H1 (cell line): ENCODE data around the gene GEMIN2. TPM values are rescaled to one million over a fixed set of nuclear protein-coding genes. Genes with fewer than 3 reads are reported as not detected.

Experiments
- CTCF ChIA-PET: fragments of 300-600 bp; sonication (Branson Sonifier 250); formaldehyde crosslinking; loops from one replicate; lab custom pipeline; 2021; ENCODE audit not compliant: partially characterized antibody; lab: Charles Lee
- POLR2A ChIA-PET: fragments of 300-600 bp; sonication (Branson Sonifier 250); formaldehyde crosslinking; loops from one replicate; lab custom pipeline; 2021; ENCODE audit warnings: inconsistent platforms; ENCODE audit not compliant: partially characterized antibody; lab: Charles Lee
- DNase-seq, 2 experiments: peaks; one replicate each; pipeline versions ENCODE4 v3.0.0 to v3.0.0-alpha.2; 2010 to 2022; ENCODE audit warnings: low spot score in 2 of 2, low read depth in 1 of 2, mixed read lengths in 1 of 2
- FAIRE-seq: peaks from 2 replicates; lab custom pipeline; 2011; peaks lifted over from hg19 to GRCh38; lab: Jason Lieb, UNC
- H2AFZ ChIP-seq: 2 replicates; pipeline ENCODE4 v1.8.1; 2012; ENCODE audit warnings: low read length, inconsistent platforms
- H2AK5ac ChIP-seq: 2 replicates; pipeline ENCODE4 v1.6.1; 2013; ENCODE audit warnings: low read depth, low read length
- H2BK120ac ChIP-seq: replicated peaks from 2 replicates; pipeline ENCODE3; 2013; ENCODE audit warnings: low read depth, low read length, inconsistent platforms
- H2BK12ac ChIP-seq: 2 replicates; pipeline ENCODE4 v1.6.1; 2013; ENCODE audit warnings: low read depth, low read length
- H2BK15ac ChIP-seq: 2 replicates; pipeline ENCODE4 v1.6.1; 2013; ENCODE audit warnings: low read length
- H2BK20ac ChIP-seq: 2 replicates; pipeline ENCODE4 v1.6.1; 2013; ENCODE audit warnings: low read length
- H2BK5ac ChIP-seq: 2 replicates; pipeline ENCODE4 v1.6.1; 2013; ENCODE audit warnings: low read depth, low read length
- H3K14ac ChIP-seq: 2 replicates; pipeline ENCODE4 v1.6.1; 2013; ENCODE audit warnings: inconsistent platforms; ENCODE audit not compliant: insufficient read length
- H3K18ac ChIP-seq: 2 replicates; pipeline ENCODE4 v1.6.1; 2013; ENCODE audit warnings: low read length; ENCODE audit errors: extremely low read depth
- H3K23ac ChIP-seq: 2 replicates; pipeline ENCODE4 v1.6.1; 2013; ENCODE audit warnings: inconsistent platforms; ENCODE audit not compliant: insufficient read length
- H3K23me2 ChIP-seq: 2 replicates; pipeline ENCODE4 v1.6.1; 2013; ENCODE audit warnings: low read depth, low read length
- H3K27ac ChIP-seq: 2 replicates; pipeline ENCODE4 v1.6.1; 2011; ENCODE audit warnings: low read depth, low read length, inconsistent platforms
- H3K27me3 ChIP-seq, 4 experiments: replicated peaks in 1 of 4; 1 replicate in 1 of 4; 2 replicates in 3 of 4; pipeline versions ENCODE4 v1.6.1 to v1.8.1; 2011 to 2013; ENCODE audit warnings: low read length in 3 of 4, mild to moderate bottlenecking in 3 of 4, inconsistent platforms in 2 of 4, mixed read lengths in 2 of 4, moderate library complexity in 1 of 4; ENCODE audit not compliant: control insufficient read depth in 3 of 4, insufficient read depth in 3 of 4; ENCODE audit errors: extremely low read depth in 1 of 4
- H3K36me3 ChIP-seq, 4 experiments: 2 replicates each; pipeline versions ENCODE4 v1.6.1 to v1.8.1; 2011 to 2013; ENCODE audit warnings: mild to moderate bottlenecking in 4 of 4, low read length in 3 of 4, moderate library complexity in 2 of 4, control low read depth in 1 of 4, inconsistent platforms in 1 of 4; ENCODE audit not compliant: insufficient read depth in 4 of 4, control insufficient read depth in 2 of 4
- H3K4ac ChIP-seq: replicated peaks from 2 replicates; pipeline ENCODE3; 2013; ENCODE audit warnings: low read length, low read depth, mixed read lengths, inconsistent platforms; ENCODE audit not compliant: insufficient read length
- H3K4me1 ChIP-seq, 4 experiments: replicated peaks in 1 of 4; 1 replicate in 1 of 4; 2 replicates in 3 of 4; pipeline versions ENCODE4 v1.6.1 to v1.8.1; 2011 to 2013; ENCODE audit warnings: low read length in 3 of 4, inconsistent platforms in 2 of 4, mixed read lengths in 1 of 4; ENCODE audit not compliant: insufficient read depth in 4 of 4, control insufficient read depth in 3 of 4
- H3K4me2 ChIP-seq, 2 experiments: 2 replicates each; pipeline versions ENCODE4 v1.6.1 to v1.8.1; 2011 to 2013; ENCODE audit warnings: low read depth in 2 of 2, low read length in 2 of 2, control low read depth in 1 of 2, inconsistent platforms in 1 of 2, mild to moderate bottlenecking in 1 of 2; ENCODE audit not compliant: insufficient read depth in 1 of 2
- H3K4me3 ChIP-seq, 4 experiments: fragments of 200-600, 300-600 bp in 1 of 4; sonication (generic), shearing (Covaris generic), sonication (Bioruptor Twin) in 1 of 4; 2 replicates each; pipeline versions ENCODE4 v1.5.1 to v1.8.1; 2011 to 2016; ENCODE audit warnings: low read length in 4 of 4, low read depth in 3 of 4, control low read depth in 2 of 4, inconsistent platforms in 2 of 4, mild to moderate bottlenecking in 2 of 4, mixed read lengths in 1 of 4, moderate library complexity in 1 of 4; ENCODE audit not compliant: insufficient read depth in 2 of 4; ENCODE audit errors: extremely low read depth in 1 of 4
- H3K56ac ChIP-seq: replicated peaks from 2 replicates; pipeline ENCODE3; 2013; ENCODE audit warnings: low read depth, mild to moderate bottlenecking, mixed read lengths, low read length, inconsistent platforms; ENCODE audit not compliant: insufficient read length
- H3K79me1 ChIP-seq: 2 replicates; pipeline ENCODE4 v1.6.1; 2013; ENCODE audit warnings: low read depth, low read length, control low read depth
- H3K79me2 ChIP-seq, 2 experiments: 2 replicates each; pipeline versions ENCODE4 v1.6.1 to v1.8.1; 2012 to 2013; ENCODE audit warnings: low read length in 2 of 2, mild to moderate bottlenecking in 2 of 2, inconsistent platforms in 1 of 2; ENCODE audit not compliant: insufficient read depth in 2 of 2, control insufficient read depth in 1 of 2
- H3K9ac ChIP-seq, 4 experiments: replicated peaks in 1 of 4; 1 replicate in 1 of 4; 2 replicates in 3 of 4; pipeline versions ENCODE4 v1.6.1 to v1.8.1; 2011 to 2013; ENCODE audit warnings: low read depth in 3 of 4, low read length in 3 of 4, control low read depth in 2 of 4, mild to moderate bottlenecking in 2 of 4, moderate library complexity in 2 of 4, inconsistent platforms in 1 of 4; ENCODE audit errors: extremely low read depth in 1 of 4
- H3K9me3 ChIP-seq, 2 experiments: 2 replicates each; pipeline versions ENCODE4 v1.6.1 to v1.8.1; 2012 to 2013; ENCODE audit warnings: mild to moderate bottlenecking in 2 of 2, moderate library complexity in 2 of 2, control low read depth in 1 of 2, inconsistent platforms in 1 of 2, low read depth in 1 of 2, low read length in 1 of 2, mixed read lengths in 1 of 2; ENCODE audit not compliant: insufficient read depth in 2 of 2
- H4K20me1 ChIP-seq, 2 experiments: replicated peaks in 1 of 2; 2 replicates each; pipeline versions ENCODE3 to v1.8.1; 2011 to 2013; ENCODE audit warnings: inconsistent platforms in 2 of 2, low read length in 2 of 2, mild to moderate bottlenecking in 1 of 2; ENCODE audit not compliant: insufficient read depth in 2 of 2, control insufficient read depth in 1 of 2
- H4K5ac ChIP-seq: 2 replicates; pipeline ENCODE4 v1.6.1; 2013; ENCODE audit warnings: low read length, low read depth, mixed read lengths, inconsistent platforms; ENCODE audit not compliant: insufficient read length
- H4K8ac ChIP-seq: 2 replicates; pipeline ENCODE4 v1.8.0; 2013; ENCODE audit warnings: mild to moderate bottlenecking, moderate library complexity, low read length, inconsistent platforms; ENCODE audit not compliant: insufficient read depth; ENCODE audit errors: extremely low read depth
- H4K91ac ChIP-seq: replicated peaks from 2 replicates; pipeline ENCODE3; 2013; ENCODE audit warnings: low read length, mixed read lengths, inconsistent platforms; ENCODE audit not compliant: insufficient read length
- FOSL1 ChIP-seq: IDR thresholded peaks from 2 replicates; pipeline ENCODE4 v1.6.1; 2011; ENCODE audit warnings: mild to moderate bottlenecking, low read depth, low read length, moderate library complexity; ENCODE audit not compliant: insufficient read depth
- MAX ChIP-seq: IDR thresholded peaks from 2 replicates; pipeline ENCODE4 v1.6.1; 2012; ENCODE audit warnings: inconsistent platforms
- POLR2A ChIP-seq, 2 experiments: IDR thresholded peaks; 1 replicate in 1 of 2; 2 replicates in 1 of 2; pipeline ENCODE4 v1.6.1; 2011; ENCODE audit warnings: low read depth in 2 of 2, low read length in 2 of 2, mild to moderate bottlenecking in 2 of 2; ENCODE audit errors: control extremely low read depth in 1 of 2
- POLR2AphosphoS5 ChIP-seq: IDR thresholded peaks from 2 replicates; pipeline ENCODE4 v1.6.1; 2011; ENCODE audit warnings: low read depth, low read length
- RXRA ChIP-seq: IDR thresholded peaks from 2 replicates; pipeline ENCODE4 v1.6.1; 2011; ENCODE audit warnings: low read depth, mild to moderate bottlenecking, low read length, moderate library complexity; ENCODE audit not compliant: insufficient read depth
- SIX5 ChIP-seq: IDR thresholded peaks from 2 replicates; pipeline ENCODE4 v1.6.1; 2011; ENCODE audit warnings: mild to moderate bottlenecking, low read depth, low read length
- WGBS, 2 experiments: shearing (Covaris generic) in 1 of 2; methylation state at CpG; one replicate each; pipeline versions ENCODE4 v1.1.6 to v1.1.7; 2013 to 2015; ENCODE audit warnings: low lambda C conversion rate in 2 of 2, mixed read lengths in 2 of 2, inconsistent platforms in 1 of 2, low coverage in 1 of 2, missing lambda C conversion rate in 1 of 2; ENCODE audit not compliant: insufficient replicate concordance in 2 of 2, insufficient coverage in 1 of 2, insufficient read length in 1 of 2; ENCODE audit errors: extremely low coverage in 1 of 2, missing lambda C conversion rate in 1 of 2; 5-methylcytosine and 5-hydroxymethylcytosine counted together
- polyA plus RNA-seq, 7 experiments: library from polyadenylated mRNA; depleted of rRNA in 3 of 7; stranded (reverse) in 5 of 7; unstranded in 2 of 7; fragments of >200 nt in 5 of 7; fragments of 200-250 nt in 2 of 7; gene quantifications; 1 replicate in 5 of 7; 2 replicates in 1 of 7; 4 replicates in 1 of 7; pipeline versions ENCODE4 v1.2.1 to v1.2.3, GENCODE V29; 2011 to 2013; ENCODE audit warnings: missing spikeins in 2 of 7, mixed read lengths in 2 of 7
- total RNA-seq: library from RNA; stranded (reverse); fragmentation: NEBNext Ultra II Directional; extraction: Animal tissue kit (Norgen Biotek cat#: 25700); gene quantifications from 2 replicates; pipeline ENCODE4 v1.2.1, GENCODE V29; 2021

The GEMIN2 gene
- total and polyA plus RNA-seq, 2 of the 8 experiments (the other 6 are each of a cell fraction or from before 2014, with no cell fraction given): 29.1 to 30.8 TPM

- no peaks in the 10 kb centered on the region for H3K27me3 ChIP-seq
- no peak overlapping the region for H2BK15ac ChIP-seq
- no peaks in the 10 kb centered on the region; the same call in 1 of the 2 replicates for H3K23me2 ChIP-seq
- TF ChIP-seq POLR2AphosphoS5 (peak; percentile 69), FOSL1 (no peak), POLR2A (IDR thresholded peaks at IDR 0.05; ENCODE audit: control extremely low read depth in 1 of 2, low read depth in 2 of 2, low read length in 2 of 2) (peak; percentile 24 to 68; a peak in 2 of 3 replicates), MAX (no peak), RXRA (no peak), SIX5 (no peak)
- TF ChIP-seq, all 59 proteins: peak for 2
- no peak overlapping the region for H2AFZ ChIP-seq
- peaks cover 4 to 8% of the 10 kb centered on the region in 2 experiments for H4K20me1 ChIP-seq
- no peak overlapping the region for H3K18ac ChIP-seq
- ChIA-PET CTCF (no interaction called here), POLR2A (interaction anchor here (0.6 to 13.8 kb wide), 10 partner anchors 9 to 183 kb away, joined by 3 to 219 read pairs (median 3); partner anchors contain the start of genes PNN and TRAPPC6B)
- no peak overlapping the region for H2BK20ac ChIP-seq
- H3K4me3 ChIP-seq: no peak overlapping the region
- H4K5ac ChIP-seq: no peak overlapping the region
- H3K56ac ChIP-seq: no peak overlapping the region
- no peak overlapping the region for H2BK5ac ChIP-seq
- no peak overlapping the region for H4K91ac ChIP-seq
- no peak overlapping the region for H2BK12ac ChIP-seq
- H2AK5ac ChIP-seq: no peak overlapping the region
- FAIRE-seq: no peak
- 100% methylated on average over 1 of the region's 1 CpG; no CpG with 5 or more reads in 1 of the 2 experiments for WGBS, 2 experiments
- H3K4ac ChIP-seq: no peak overlapping the region
- peaks cover 0 to 10% (median 4%) of the 10 kb centered on the region in 4 experiments; a peak in 4 of 7 replicates for H3K4me1 ChIP-seq
- no peak overlapping the region for H4K8ac ChIP-seq
- H3K23ac ChIP-seq: no peak overlapping the region
- H2BK120ac ChIP-seq: no peak overlapping the region
- H3K14ac ChIP-seq: no peak overlapping the region
- H3K9ac ChIP-seq: no peak overlapping the region
- DNase-seq: no peak
- peaks cover 30 to 71% (median 54%) of the 10 kb centered on the region in 4 experiments for H3K36me3 ChIP-seq
- no peaks in the 10 kb centered on the region for H3K9me3 ChIP-seq
- no peak overlapping the region for H3K4me2 ChIP-seq
- H3K27ac ChIP-seq: no peak overlapping the region
- H3K79me1 ChIP-seq: no peaks in the 10 kb centered on the region; the same call in none of the 2 replicates
- peaks cover 0 to 21% of the 10 kb centered on the region in 2 experiments; a peak in 3 of 4 replicates for H3K79me2 ChIP-seq
These were observed 68.9 kb downstream of the GEMIN2 start for GRCh38 chr14:39182770-39183684.
